IPS DF 6.9 (cell line): ENCODE results near the gene RAB43.

Source experiments
- DNase-seq: peaks from one replicate; pipeline ENCODE4 v3.0.0-alpha.2; 2013; ENCODE audit warnings: low read depth, low spot score
- H3K27ac ChIP-seq: one replicate; pipeline ENCODE4 v1.5.1; 2013; ENCODE audit warnings: low read length, control low read depth
- H3K27me3 ChIP-seq: 2 replicates; pipeline ENCODE4 v1.6.1; 2013; ENCODE audit warnings: mild to moderate bottlenecking, low read length; ENCODE audit not compliant: control insufficient read depth, insufficient read depth
- H3K36me3 ChIP-seq: 2 replicates; pipeline ENCODE4 v1.6.1; 2013; ENCODE audit warnings: low read length; ENCODE audit not compliant: control insufficient read depth, insufficient read depth
- H3K4me1 ChIP-seq: 2 replicates; pipeline ENCODE4 v1.6.1; 2013; ENCODE audit warnings: low read length; ENCODE audit not compliant: control insufficient read depth, insufficient read depth
- H3K4me3 ChIP-seq: 2 replicates; pipeline ENCODE4 v1.5.1; 2013; ENCODE audit warnings: mild to moderate bottlenecking, low read length
- H3K9me3 ChIP-seq: 2 replicates; pipeline ENCODE4 v1.6.1; 2013; ENCODE audit warnings: low read length, inconsistent platforms; ENCODE audit not compliant: control insufficient read depth, insufficient read depth
- WGBS: extraction: QIAGEN DNeasy Blood & Tissue Kit; methylation state at CpG from one replicate; pipeline ENCODE4 v1.1.7; 2013; ENCODE audit warnings: mixed read lengths, missing lambda C conversion rate; ENCODE audit not compliant: insufficient read length, insufficient coverage; 5-methylcytosine and 5-hydroxymethylcytosine counted together

Gene RAB43

DNA sequence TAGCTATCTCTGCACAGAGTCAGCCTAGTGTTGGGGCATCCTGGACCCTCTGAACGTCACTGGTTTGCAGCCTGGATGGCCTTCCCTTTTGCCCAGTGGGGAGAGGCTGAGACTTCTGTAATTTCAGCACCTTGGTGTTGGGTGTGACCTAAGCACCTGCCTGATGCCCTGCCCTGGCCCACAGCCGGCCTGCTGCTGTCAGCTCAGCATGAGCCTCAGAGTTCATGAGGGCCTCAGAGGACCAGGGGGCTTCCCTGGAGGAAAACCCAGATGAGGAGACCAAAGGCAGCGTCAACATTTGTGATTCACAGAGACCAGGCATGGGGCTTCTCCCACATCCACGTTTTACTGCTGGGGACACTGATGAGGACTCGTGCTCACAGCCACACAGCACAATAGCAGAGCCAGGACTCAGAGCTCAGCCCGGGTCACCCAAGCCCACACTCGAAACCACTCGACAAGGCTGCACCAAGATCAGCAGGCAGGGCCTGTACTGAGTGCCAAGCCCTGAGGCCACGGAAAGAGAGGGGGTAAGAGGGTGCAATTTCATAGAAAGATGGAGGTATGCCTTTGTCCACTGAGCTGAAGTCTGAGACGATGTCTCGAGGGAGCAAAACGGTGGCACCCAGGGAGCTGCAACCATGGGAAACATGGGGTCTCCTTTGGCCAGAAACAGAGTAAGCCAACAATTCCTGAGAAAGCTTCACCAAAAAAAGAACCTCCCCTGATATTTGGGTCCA, 70.9 kb downstream of the RAB43 start:
- WGBS = no CpG with 5 or more reads among the region's 12 CpGs
- Histone ChIP-seq H3K9me3 (no peaks in the 10 kb centered on the region), H3K27me3 (0 out of 2 replicates have a peak, but pooled peaks cover 1% of the 10 kb centered on the region), H3K36me3 (no peaks in the 10 kb centered on the region), H3K4me1 (peaks cover 1% of the 10 kb centered on the region; the same call in 1 of the 2 replicates), H3K4me3 (no peak overlapping the region), H3K27ac (no peak overlapping the region)
- DNase-seq = no peak

DNA sequence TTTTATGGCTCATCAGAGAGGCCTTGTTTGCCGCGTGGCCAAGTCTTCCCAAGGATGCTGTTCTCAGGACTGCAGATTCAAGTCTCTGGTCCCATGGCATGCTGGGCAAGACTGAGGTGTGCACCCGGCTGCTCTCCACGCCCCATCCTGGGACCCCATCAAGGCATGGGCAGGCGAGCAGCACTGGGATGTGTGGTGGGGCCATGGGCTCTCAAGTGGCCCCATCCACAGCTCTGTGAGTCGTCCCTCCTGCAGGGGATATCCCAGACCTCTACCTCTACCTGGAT, 74.1 kb downstream of the RAB43 start:
- peaks cover 1% of the 10 kb centered on the region; the same call in 1 of the 2 replicates for H3K4me1 ChIP-seq
- DNase-seq = no peak
- H3K9me3 ChIP-seq = no peaks in the 10 kb centered on the region
- 0 out of 2 replicates have a peak, but pooled peaks cover 1% of the 10 kb centered on the region for H3K27me3 ChIP-seq
- H3K27ac ChIP-seq = no peak overlapping the region
- H3K4me3 ChIP-seq = no peak overlapping the region
- WGBS = no CpG with 5 or more reads among the region's 6 CpGs
- H3K36me3 ChIP-seq = no peaks in the 10 kb centered on the region

DNA sequence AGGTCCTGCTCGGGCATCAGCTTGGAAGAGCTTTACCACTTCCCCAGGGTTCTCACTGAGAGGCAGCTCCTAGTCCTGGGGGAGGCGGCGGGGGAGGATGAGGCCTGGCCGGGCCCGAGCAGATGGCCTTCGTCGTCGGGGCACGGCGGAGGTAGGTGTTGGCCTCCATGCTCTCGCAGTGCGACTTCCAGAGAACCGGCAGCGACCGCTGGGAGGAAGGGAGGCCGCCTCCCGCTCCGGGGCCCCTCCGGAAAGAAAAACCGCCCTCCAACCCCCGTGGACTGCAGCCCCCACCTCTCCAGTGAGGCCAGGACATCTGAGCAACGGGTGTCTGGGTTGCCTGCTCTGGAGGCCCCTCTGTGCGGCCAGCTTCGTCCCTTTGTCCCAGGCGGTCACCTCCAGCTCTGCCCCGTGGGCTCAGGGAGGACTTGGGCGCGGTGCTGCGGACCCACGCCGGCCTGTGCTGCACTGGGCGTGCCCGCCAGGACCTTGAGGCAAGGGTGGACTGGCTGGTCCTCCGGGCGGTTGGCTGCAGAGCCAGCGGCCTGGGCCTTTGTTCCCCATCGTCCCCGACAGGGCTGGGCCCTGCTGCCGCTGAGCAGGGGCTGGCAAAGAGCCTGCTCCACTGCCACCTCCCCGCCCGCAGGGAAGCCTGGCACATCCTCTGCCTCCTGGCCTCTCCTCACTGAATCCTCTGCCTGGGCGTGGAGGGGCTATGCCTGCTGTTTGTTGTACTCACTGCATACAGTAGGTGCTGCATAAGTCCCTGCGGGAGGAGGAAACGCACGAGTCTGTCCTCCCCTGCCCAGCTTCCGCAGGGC, 74.7 kb downstream of the RAB43 start:
- Histone ChIP-seq H3K36me3 (no peaks in the 10 kb centered on the region), H3K4me3 (no peak overlapping the region), H3K4me1 (peaks cover 1% of the 10 kb centered on the region; the same call in 1 of the 2 replicates), H3K9me3 (no peaks in the 10 kb centered on the region), H3K27me3 (0 out of 2 replicates have a peak, but pooled peaks cover 1% of the 10 kb centered on the region), H3K27ac (no peak overlapping the region)
- WGBS = no CpG with 5 or more reads among the region's 46 CpGs
- DNase-seq = no peak

DNA sequence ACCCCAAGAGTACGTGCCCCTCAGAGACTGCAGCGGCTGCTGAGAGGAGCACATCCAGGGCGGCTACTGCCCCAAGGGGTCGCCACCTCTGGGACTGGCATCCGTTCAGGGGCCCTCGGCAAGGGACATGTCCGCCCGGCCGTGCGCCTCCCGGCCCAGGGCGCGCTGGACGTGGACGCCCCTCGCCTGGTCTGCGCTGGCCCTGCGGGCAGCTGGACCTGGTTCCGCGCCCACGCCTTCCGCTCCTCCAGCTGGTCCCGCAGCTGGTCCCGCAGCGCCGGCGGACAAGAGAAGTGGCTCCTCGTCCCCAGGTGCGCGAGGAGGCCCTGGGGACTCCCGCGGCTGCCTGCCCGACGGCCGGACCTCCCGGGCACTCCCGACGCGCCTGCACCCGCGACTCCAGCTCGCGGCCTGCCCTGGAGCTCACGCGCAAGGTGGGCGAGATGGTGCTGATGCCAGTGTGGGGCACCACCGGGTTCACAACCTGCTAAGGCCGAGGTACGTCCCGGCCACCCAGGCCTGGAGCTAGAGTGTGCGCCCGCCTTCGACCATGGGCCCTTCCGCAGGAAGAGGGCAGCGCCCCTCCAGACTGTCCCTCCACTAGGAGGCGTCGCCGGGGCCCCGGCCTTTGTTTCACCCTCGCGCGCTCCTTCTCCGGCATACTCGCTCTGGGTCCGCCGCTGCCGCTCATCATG, 75.4 kb downstream of the RAB43 start:
- Histone ChIP-seq H3K9me3 (no peaks in the 10 kb centered on the region), H3K4me1 (peaks cover 1% of the 10 kb centered on the region; the same call in 1 of the 2 replicates), H3K4me3 (peak overlapping the region; percentile 0; the same call in 1 of the 2 replicates), H3K27me3 (0 out of 2 replicates have a peak, but pooled peaks cover 1% of the 10 kb centered on the region), H3K27ac (no peak overlapping the region), H3K36me3 (no peaks in the 10 kb centered on the region)
- DNase-seq = no peak
- WGBS = no CpG with 5 or more reads among the region's 67 CpGs

DNA sequence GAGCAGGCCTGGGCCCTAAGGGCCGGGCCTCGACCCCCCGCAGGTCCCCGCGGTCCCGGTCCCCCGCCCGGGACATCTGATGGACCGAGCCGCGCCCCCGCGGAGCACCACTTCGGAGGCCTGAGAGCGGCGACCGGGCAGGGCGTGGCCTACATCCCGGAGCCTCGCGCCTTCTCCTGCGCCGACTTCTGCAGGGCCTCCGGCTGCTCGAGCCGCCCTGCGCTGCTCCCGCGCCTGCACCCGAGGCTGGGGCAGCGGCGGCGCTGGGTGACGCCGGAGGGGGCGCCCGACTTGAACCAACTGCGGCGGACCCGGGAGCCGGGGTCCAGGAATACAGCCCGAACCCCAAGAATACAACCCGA, 75.9 kb downstream of the RAB43 start:
- no CpG with 5 or more reads among the region's 43 CpGs for WGBS
- DNase-seq = no peak
- no peaks in the 10 kb centered on the region for H3K9me3 ChIP-seq
- H3K36me3 ChIP-seq = no peaks in the 10 kb centered on the region
- H3K27me3 ChIP-seq = 0 out of 2 replicates have a peak, but pooled peaks cover 1% of the 10 kb centered on the region
- peaks cover 3% of the 10 kb centered on the region; the same call in 1 of the 2 replicates for H3K4me1 ChIP-seq
- H3K4me3 ChIP-seq = no peak overlapping the region; the same call in 1 of the 2 replicates
- H3K27ac ChIP-seq = no peak overlapping the region

DNA sequence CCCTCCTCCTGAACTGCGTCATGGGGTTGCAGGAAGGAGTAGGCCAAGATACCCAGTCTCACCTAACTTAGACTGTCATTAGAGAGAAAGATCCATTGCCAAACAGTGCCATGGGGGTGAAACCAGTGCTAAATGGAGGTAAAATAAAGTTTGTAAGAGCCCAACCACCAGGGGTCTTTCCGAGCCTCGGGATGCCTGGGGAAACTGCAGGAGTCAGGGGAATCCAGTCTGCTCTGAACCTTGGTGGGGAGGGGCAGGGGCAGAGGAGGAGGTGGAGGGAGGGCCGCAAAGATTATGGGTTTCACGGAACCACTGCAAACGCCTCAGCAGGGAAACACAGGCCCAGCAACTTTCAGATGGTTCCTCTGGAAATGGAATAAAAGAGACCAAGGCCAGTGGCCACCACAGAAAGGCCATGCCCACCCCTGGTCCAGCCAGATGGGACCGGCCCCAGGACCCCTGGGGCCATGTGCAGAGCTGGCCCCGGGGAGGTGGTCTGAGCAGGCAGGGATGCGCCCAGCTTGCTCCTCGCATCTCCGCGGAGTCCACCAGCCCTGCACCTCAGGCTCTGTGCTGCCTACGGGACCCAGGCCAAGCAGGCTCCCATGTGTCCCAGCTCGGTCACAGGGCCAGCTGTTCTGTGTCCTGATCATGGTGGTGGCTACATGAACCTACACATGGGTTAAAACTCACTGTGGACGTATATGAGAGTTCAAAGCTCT, 80.9 kb downstream of the RAB43 start:
- no CpG with 5 or more reads among the region's 15 CpGs for WGBS
- no peak overlapping the region for H3K4me3 ChIP-seq
- H3K9me3 ChIP-seq = no peaks in the 10 kb centered on the region
- no peaks in the 10 kb centered on the region for H3K36me3 ChIP-seq
- H3K27ac ChIP-seq = no peak overlapping the region
- peaks cover 3% of the 10 kb centered on the region; the same call in 1 of the 2 replicates for H3K4me1 ChIP-seq
- H3K27me3 ChIP-seq = no peaks in the 10 kb centered on the region
- DNase-seq = no peak

DNA sequence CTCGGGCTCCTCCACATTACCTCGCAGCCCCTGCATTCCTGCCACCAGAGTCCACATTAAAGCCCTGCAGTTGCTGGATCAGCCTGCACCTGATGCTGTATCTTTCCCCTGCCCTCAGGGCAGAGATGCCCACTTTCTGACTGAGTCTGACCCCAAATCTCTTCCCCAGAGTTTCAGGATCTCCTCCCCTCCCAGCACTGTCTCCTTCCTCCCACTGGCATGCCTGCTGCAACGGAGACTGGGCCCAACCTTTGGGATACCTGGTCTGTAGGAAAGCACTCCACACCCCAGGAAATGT, 81.6 kb downstream of the RAB43 start:
- no peak for DNase-seq
- Histone ChIP-seq H3K27me3 (no peaks in the 10 kb centered on the region), H3K36me3 (no peaks in the 10 kb centered on the region), H3K27ac (no peak overlapping the region), H3K4me3 (no peak overlapping the region), H3K9me3 (no peaks in the 10 kb centered on the region), H3K4me1 (peaks cover 3% of the 10 kb centered on the region; the same call in 1 of the 2 replicates)
- no CpG with 5 or more reads among the region's 3 CpGs for WGBS

DNA sequence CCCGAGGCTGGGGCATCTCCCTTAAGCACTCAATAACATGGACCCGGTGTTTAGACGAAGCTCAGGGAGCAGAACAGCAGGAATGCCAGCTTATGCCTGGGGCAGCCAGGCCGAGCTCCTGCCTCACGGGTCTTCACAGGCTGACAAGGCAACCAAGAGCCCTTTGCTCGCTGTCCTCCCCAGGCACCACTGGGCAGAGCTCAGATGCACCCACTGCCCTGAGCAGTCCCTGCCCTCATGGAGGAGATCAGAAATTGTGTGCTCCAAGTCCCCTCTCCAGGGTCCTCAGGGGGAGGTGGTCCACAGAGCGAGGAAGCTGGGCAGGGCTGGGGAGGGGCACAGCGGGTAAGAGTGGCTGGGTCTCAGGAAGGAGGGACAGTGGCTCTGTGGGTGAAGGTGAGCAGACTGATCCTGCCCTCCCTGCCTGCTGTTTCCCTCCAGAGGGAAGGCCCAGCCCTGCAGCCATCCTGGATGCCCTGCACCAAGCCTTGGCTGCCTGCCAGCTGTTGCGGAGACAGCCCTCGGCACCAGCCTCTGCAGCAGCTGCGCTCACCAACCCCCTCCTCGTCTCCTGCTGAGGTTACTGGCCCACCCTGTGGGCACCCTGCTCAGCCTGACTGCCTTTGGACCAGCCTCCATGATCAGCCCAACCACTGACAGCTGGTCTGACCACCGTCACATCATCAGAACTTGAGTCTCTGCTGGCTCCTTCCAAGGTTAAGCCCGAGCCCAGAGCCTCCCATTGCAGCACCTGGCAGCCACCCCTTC, 82.1 kb downstream of the RAB43 start:
- Histone ChIP-seq H3K36me3 (no peaks in the 10 kb centered on the region), H3K27me3 (no peaks in the 10 kb centered on the region), H3K9me3 (no peaks in the 10 kb centered on the region), H3K4me3 (no peak overlapping the region), H3K27ac (no peak overlapping the region), H3K4me1 (peaks cover 3% of the 10 kb centered on the region; the same call in 1 of the 2 replicates)
- no peak for DNase-seq
- no CpG with 5 or more reads among the region's 14 CpGs for WGBS

DNA sequence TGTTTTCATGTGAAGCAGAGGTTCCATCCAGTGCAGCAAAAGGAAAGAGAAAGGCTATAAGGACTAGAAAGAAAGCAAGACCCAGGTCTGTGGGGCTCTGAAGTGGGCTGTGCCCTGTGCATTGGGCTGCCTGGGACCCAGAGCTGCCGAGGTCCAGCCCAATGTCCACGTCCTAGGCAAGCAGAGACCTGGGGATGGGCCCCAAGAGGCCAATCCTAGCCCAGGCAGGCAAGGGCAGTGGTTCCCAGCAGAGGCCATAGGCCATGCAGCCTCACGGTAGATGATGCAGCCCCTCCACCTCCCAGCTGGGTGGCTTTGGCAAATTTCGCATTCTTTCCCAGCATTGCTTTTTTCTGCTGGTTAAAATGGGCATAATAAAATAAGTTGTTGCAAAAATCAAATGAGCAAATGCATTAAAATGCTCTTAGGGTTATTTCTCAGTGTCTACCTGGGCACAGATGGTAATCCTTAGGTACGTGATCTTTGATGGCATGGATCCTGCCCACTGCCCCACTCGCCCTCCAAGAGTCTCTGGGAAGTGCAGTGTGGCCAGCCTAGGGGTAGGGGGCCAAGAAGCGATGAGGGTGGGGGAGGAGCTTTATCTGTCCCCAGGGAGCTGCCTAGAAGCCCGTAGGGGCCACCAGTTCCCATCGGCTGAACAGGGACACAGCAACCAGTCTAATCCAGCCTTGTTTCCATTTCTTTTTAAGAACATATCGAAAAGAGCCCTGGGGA, 83.3 kb downstream of the RAB43 start:
- no peaks in the 10 kb centered on the region for H3K27me3 ChIP-seq
- no peaks in the 10 kb centered on the region for H3K36me3 ChIP-seq
- DNase-seq = no peak
- H3K9me3 ChIP-seq = no peaks in the 10 kb centered on the region
- no CpG with 5 or more reads among the region's 10 CpGs for WGBS
- H3K27ac ChIP-seq = no peak overlapping the region
- no peak overlapping the region for H3K4me3 ChIP-seq
- H3K4me1 ChIP-seq = peaks cover 3% of the 10 kb centered on the region; the same call in 1 of the 2 replicates
